CD4-positive, CD25-positive, alpha-beta regulatory T cell (primary cell): ENCODE measurements around the gene TPM3. TPM values are rescaled to one million over a fixed set of nuclear protein-coding genes. Genes with fewer than 3 reads are reported as not detected.

Source experiments
- ATAC-seq, 2 donors: fragments of 150-1000 bp; cut with Tn5 transposase; one replicate each; pipeline ENCODE4 v1.10.0; 2021; ENCODE audit warnings: low read depth in 2 of 2, moderate number of reproducible peaks in 2 of 2, moderate library complexity in 1 of 2
- DNase-seq, 3 donors: peaks; one replicate each; pipeline versions ENCODE4 v3.0.0 to v3.0.0-alpha.2; 2012 to 2022; ENCODE audit warnings: mixed read lengths in 1 of 3
- H3K27ac ChIP-seq: one replicate; pipeline ENCODE4 v1.7.0; 2013; ENCODE audit warnings: mild to moderate bottlenecking, low read length; ENCODE audit not compliant: insufficient read depth, poor library complexity, severe bottlenecking
- H3K27me3 ChIP-seq: one replicate; pipeline ENCODE4 v1.7.0; 2013; ENCODE audit warnings: low read length; ENCODE audit not compliant: control insufficient read depth, insufficient read depth
- H3K36me3 ChIP-seq: one replicate; pipeline ENCODE4 v1.7.0; 2013; ENCODE audit warnings: mild to moderate bottlenecking, low read length, moderate library complexity; ENCODE audit not compliant: control insufficient read depth, insufficient read depth
- H3K4me1 ChIP-seq: 2 replicates; pipeline ENCODE4 v1.7.0; 2013; ENCODE audit warnings: mild to moderate bottlenecking, low read length; ENCODE audit not compliant: insufficient read depth, control insufficient read depth, poor library complexity, severe bottlenecking
- H3K4me3 ChIP-seq: one replicate; pipeline ENCODE4 v1.7.0; 2013; ENCODE audit warnings: low read depth, mild to moderate bottlenecking, low read length, moderate library complexity
- H3K9me3 ChIP-seq, 2 experiments: 1 replicate in 1 of 2; 2 replicates in 1 of 2; pipeline ENCODE4 v1.7.0; 2013; ENCODE audit warnings: low read length in 2 of 2, mild to moderate bottlenecking in 1 of 2, moderate library complexity in 1 of 2; ENCODE audit not compliant: control insufficient read depth in 2 of 2
- H3K27ac Mint-ChIP-seq, 3 donors: one replicate each; pipeline ENCODE4 v1.8.0; 2020 to 2022; ENCODE audit warnings: mild to moderate bottlenecking in 3 of 3, mixed read lengths in 3 of 3, moderate library complexity in 2 of 3
- H3K27me3 Mint-ChIP-seq: one replicate; pipeline ENCODE4 v1.8.0; 2022; ENCODE audit warnings: mild to moderate bottlenecking, mixed read lengths
- H3K36me3 Mint-ChIP-seq: one replicate; pipeline ENCODE4 v1.8.0; 2020; ENCODE audit warnings: mixed read lengths
- H3K4me1 Mint-ChIP-seq, 4 donors: one replicate each; pipeline ENCODE4 v1.8.0; 2020 to 2022; ENCODE audit warnings: mixed read lengths in 4 of 4, mild to moderate bottlenecking in 1 of 4
- H3K4me3 Mint-ChIP-seq, 4 donors: one replicate each; pipeline ENCODE4 v1.8.0; 2020 to 2022; ENCODE audit warnings: mild to moderate bottlenecking in 4 of 4, mixed read lengths in 4 of 4, moderate library complexity in 3 of 4
- H3K9me3 Mint-ChIP-seq, 7 donors: one replicate each; pipeline ENCODE4 v1.8.0; 2020 to 2022; ENCODE audit warnings: mixed read lengths in 7 of 7, mild to moderate bottlenecking in 3 of 7, moderate library complexity in 2 of 7
- polyA plus RNA-seq, 4 donors: library from polyadenylated mRNA; unstranded; fragments of 300-500 nt; fragmentation: Illumina TruSeq; gene quantifications; one replicate each; pipeline ENCODE4 v1.2.3, GENCODE V29; 2021
- total RNA-seq: library from RNA; stranded (reverse); gene quantifications from one replicate; pipeline ENCODE4 v1.2.3, GENCODE V29; 2022

The TPM3 gene
- total and polyA plus RNA-seq, 5 donors from 2014 or later = 412 to 1,027 (median 807) TPM

- H3K27ac ChIP-seq = peak overlapping the region; percentile 19
- H3K9me3 ChIP-seq = no peaks in the 10 kb centered on the region
- H3K9me3 Mint-ChIP-seq = peaks cover 0 to 2% (median 0%) of the 10 kb centered on the region in 7 donors
- H3K27me3 ChIP-seq = no peaks in the 10 kb centered on the region
- peaks cover 94% of the 10 kb centered on the region for H3K36me3 ChIP-seq
- H3K4me3 Mint-ChIP-seq = no peak overlapping the region
- peaks cover 9 to 51% (median 41%) of the 10 kb centered on the region in 4 donors for H3K4me1 Mint-ChIP-seq
- no peak overlapping the region for H3K4me3 ChIP-seq
- H3K36me3 Mint-ChIP-seq = peaks cover 74% of the 10 kb centered on the region
- H3K4me1 ChIP-seq = peaks cover 4% of the 10 kb centered on the region
- ATAC-seq (no peak), DNase-seq (no peak)
- H3K27ac Mint-ChIP-seq = peak overlapping the region in 2 of 3 donors; percentile 42 to 63
- H3K27me3 Mint-ChIP-seq = no peaks in the 10 kb centered on the region
These were observed 24.4 kb downstream of the TPM3 start for GRCh38 chr1:154167461-154167860.

- H3K4me3 ChIP-seq = no peak overlapping the region
- ATAC-seq (no peak), DNase-seq (no peak)
- no peaks in the 10 kb centered on the region for H3K27me3 ChIP-seq
- Mint-ChIP-seq H3K27ac (peak overlapping the region; percentile 15 to 75 (median 42)), H3K9me3 (peaks cover 0 to 2% (median 0%) of the 10 kb centered on the region in 7 donors), H3K27me3 (no peaks in the 10 kb centered on the region), H3K4me3 (no peak overlapping the region), H3K36me3 (peaks cover 64% of the 10 kb centered on the region), H3K4me1 (peaks cover 9 to 42% (median 34%) of the 10 kb centered on the region in 4 donors)
- H3K4me1 ChIP-seq = peaks cover 4% of the 10 kb centered on the region
- peaks cover 88% of the 10 kb centered on the region for H3K36me3 ChIP-seq
- H3K27ac ChIP-seq = no peak overlapping the region
- no peaks in the 10 kb centered on the region for H3K9me3 ChIP-seq
These were observed 25.7 kb downstream of the TPM3 start for GRCh38 chr1:154166207-154166606.

GRCh38 chr1:154159554-154159953 is 32.3 kb downstream of the TPM3 start:
- Histone ChIP-seq H3K4me3 (peak overlapping the region; percentile 60), H3K36me3 (peaks cover 65% of the 10 kb centered on the region), H3K4me1 (peaks cover 48% of the 10 kb centered on the region), H3K9me3 (peaks cover 0 to 3% of the 10 kb centered on the region in 2 experiments), H3K27me3 (no peaks in the 10 kb centered on the region), H3K27ac (peak overlapping the region; percentile 78)
- no peak for ATAC-seq
- DNase-seq = no peak
- peaks cover 0 to 8% (median 2%) of the 10 kb centered on the region in 7 donors for H3K9me3 Mint-ChIP-seq
- peaks cover 29 to 71% (median 56%) of the 10 kb centered on the region in 4 donors for H3K4me1 Mint-ChIP-seq
- peak overlapping the region; percentile 91 to 99 (median 91) for H3K27ac Mint-ChIP-seq
- H3K36me3 Mint-ChIP-seq = peaks cover 56% of the 10 kb centered on the region
- no peaks in the 10 kb centered on the region for H3K27me3 Mint-ChIP-seq
- H3K4me3 Mint-ChIP-seq = peak overlapping the region in 2 of 4 donors; percentile 33 to 83

- H3K4me1 Mint-ChIP-seq = peaks cover 32 to 75% (median 60%) of the 10 kb centered on the region in 4 donors
- peaks cover 55% of the 10 kb centered on the region for H3K36me3 Mint-ChIP-seq
- Histone ChIP-seq H3K36me3 (peaks cover 58% of the 10 kb centered on the region), H3K27me3 (no peaks in the 10 kb centered on the region), H3K9me3 (peaks cover 0 to 3% of the 10 kb centered on the region in 2 experiments), H3K4me3 (peak overlapping the region; percentile 60), H3K4me1 (peaks cover 53% of the 10 kb centered on the region), H3K27ac (peak overlapping the region; percentile 78)
- H3K27ac Mint-ChIP-seq = peak overlapping the region; percentile 91 to 99 (median 91)
- H3K27me3 Mint-ChIP-seq = no peaks in the 10 kb centered on the region
- ATAC-seq (no peak), DNase-seq (no peak)
- peak overlapping the region; percentile 63 to 87 (median 78) for H3K4me3 Mint-ChIP-seq
- H3K9me3 Mint-ChIP-seq = peaks cover 0 to 8% (median 2%) of the 10 kb centered on the region in 7 donors
These were observed 33.4 kb downstream of the TPM3 start for GRCh38 chr1:154158307-154159125.

- H3K36me3 ChIP-seq = peaks cover 52% of the 10 kb centered on the region
- peaks cover 27 to 73% (median 54%) of the 10 kb centered on the region in 4 donors for H3K4me1 Mint-ChIP-seq
- peak overlapping the region; percentile 91 to 99 (median 91) for H3K27ac Mint-ChIP-seq
- H3K4me1 ChIP-seq = peaks cover 53% of the 10 kb centered on the region
- H3K4me3 ChIP-seq = peak overlapping the region; percentile 60
- no peaks in the 10 kb centered on the region for H3K27me3 Mint-ChIP-seq
- peaks cover 48% of the 10 kb centered on the region for H3K36me3 Mint-ChIP-seq
- peaks cover 0 to 8% (median 0%) of the 10 kb centered on the region in 7 donors for H3K9me3 Mint-ChIP-seq
- peak overlapping the region; percentile 78 for H3K27ac ChIP-seq
- no peaks in the 10 kb centered on the region for H3K27me3 ChIP-seq
- DNase-seq = peak; percentile 53 to 95 (median 87)
- peaks cover 0 to 3% of the 10 kb centered on the region in 2 experiments for H3K9me3 ChIP-seq
- peak; percentile 99 to 100 for ATAC-seq
- H3K4me3 Mint-ChIP-seq = peak overlapping the region; percentile 63 to 83 (median 75)
These were observed 34.2 kb downstream of the TPM3 start for GRCh38 chr1:154157520-154158306.

GRCh38 chr1:154155251-154155650 is 36.6 kb downstream of the TPM3 start:
- Histone ChIP-seq H3K27ac (peak overlapping the region; percentile 78), H3K4me1 (peaks cover 53% of the 10 kb centered on the region), H3K9me3 (peaks cover 0 to 3% of the 10 kb centered on the region in 2 experiments), H3K4me3 (no peak overlapping the region), H3K36me3 (peaks cover 34% of the 10 kb centered on the region), H3K27me3 (no peaks in the 10 kb centered on the region)
- ATAC-seq (no peak), DNase-seq (peak in 1 of 3 donors; percentile 33)
- H3K9me3 Mint-ChIP-seq = peaks cover 0 to 7% (median 0%) of the 10 kb centered on the region in 7 donors
- no peaks in the 10 kb centered on the region for H3K27me3 Mint-ChIP-seq
- peak overlapping the region in 2 of 4 donors; percentile 48 to 56 for H3K4me3 Mint-ChIP-seq
- H3K4me1 Mint-ChIP-seq = peaks cover 37 to 71% (median 49%) of the 10 kb centered on the region in 4 donors
- peaks cover 40% of the 10 kb centered on the region for H3K36me3 Mint-ChIP-seq
- peak overlapping the region; percentile 89 to 91 (median 91) for H3K27ac Mint-ChIP-seq

GRCh38 chr1:154154534-154155191 is 37.2 kb downstream of the TPM3 start, which contains the start of gene NUP210L:
Gene NUP210L, minus strand, starts transcription at chr1:154155073.
- Mint-ChIP-seq H3K4me3 (peak within 1 kb of the TSS in 3 of 4 donors; percentile 18 to 56 (median 48)), H3K36me3 (peaks cover 37% of the 10 kb centered on the region), H3K27me3 (no peaks in the 10 kb centered on the region), H3K27ac (peak within 1 kb of the TSS; percentile 89 to 91 (median 91)), H3K9me3 (peaks cover 0 to 7% (median 0%) of the 10 kb centered on the region in 7 donors), H3K4me1 (peaks cover 37 to 67% (median 47%) of the 10 kb centered on the region in 4 donors)
- no peak for DNase-seq
- Histone ChIP-seq H3K9me3 (peaks cover 0 to under 1% of the 10 kb centered on the region in 2 experiments), H3K27ac (peak within 1 kb of the TSS; percentile 78), H3K27me3 (no peaks in the 10 kb centered on the region), H3K36me3 (peaks cover 28% of the 10 kb centered on the region), H3K4me3 (peak within 1 kb of the TSS; percentile 24), H3K4me1 (peaks cover 52% of the 10 kb centered on the region)
- no peak for ATAC-seq
